ENCODE measurements around the gene MED23.

MED23 gene

GRCh38 chr6:131641554-131641953 is 13.5 kb upstream of the MED23 start:
- DNase-seq = peak; percentile 36

DNA sequence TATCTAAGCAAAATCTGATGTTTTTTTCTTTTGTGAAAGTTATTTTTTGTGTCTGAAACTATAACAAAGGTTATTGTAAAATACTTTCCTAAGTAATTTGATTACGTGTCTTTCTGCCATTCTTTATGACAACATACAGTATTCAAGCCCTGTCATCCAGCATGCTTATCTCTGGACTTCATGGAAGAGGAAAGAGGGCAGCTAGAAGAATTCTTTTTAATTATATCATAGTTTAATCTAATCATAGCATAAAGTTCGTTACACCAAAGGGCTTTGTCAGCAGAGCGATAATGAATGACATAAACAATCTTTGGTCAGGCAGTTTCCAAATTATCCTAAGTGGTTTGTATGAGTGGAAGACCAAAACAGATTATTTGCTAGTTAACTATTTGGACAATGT is 12.5 kb upstream of the MED23 start:
- DNase-seq = peak; percentile 81

DNA sequence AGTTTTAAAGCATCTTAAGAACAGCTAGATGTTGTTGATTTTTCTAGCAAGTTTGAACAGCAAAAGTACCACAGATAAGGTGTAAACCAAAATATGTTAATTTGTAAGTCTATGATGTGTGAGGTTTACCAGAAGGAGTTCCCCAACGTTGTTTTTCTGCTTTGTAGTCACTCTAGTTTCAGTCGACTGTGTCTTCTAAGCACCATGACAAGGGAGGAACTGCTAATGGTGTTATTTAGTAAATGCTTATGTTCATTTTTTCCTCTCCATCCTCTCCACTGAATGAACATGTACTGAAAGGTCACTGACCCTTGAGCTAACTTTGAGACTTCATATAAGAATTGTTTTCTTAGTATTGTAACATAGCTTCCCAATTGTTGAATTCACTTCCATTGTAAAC is 12.1 kb upstream of the MED23 start:
- peak; percentile 32 for DNase-seq

- DNase-seq = peak; percentile 49
These were observed 10.0 kb upstream of the MED23 start for GRCh38 chr6:131638013-131638412.

- DNase-seq = peak; percentile 58
These were observed 9.1 kb upstream of the MED23 start, which contains the start of gene ENPP3 for GRCh38 chr6:131636880-131637792. TSS of gene ENPP3 (plus strand) at chr6:131637302. CDS start at chr6:131637385, 83 bp downstream.

DNA sequence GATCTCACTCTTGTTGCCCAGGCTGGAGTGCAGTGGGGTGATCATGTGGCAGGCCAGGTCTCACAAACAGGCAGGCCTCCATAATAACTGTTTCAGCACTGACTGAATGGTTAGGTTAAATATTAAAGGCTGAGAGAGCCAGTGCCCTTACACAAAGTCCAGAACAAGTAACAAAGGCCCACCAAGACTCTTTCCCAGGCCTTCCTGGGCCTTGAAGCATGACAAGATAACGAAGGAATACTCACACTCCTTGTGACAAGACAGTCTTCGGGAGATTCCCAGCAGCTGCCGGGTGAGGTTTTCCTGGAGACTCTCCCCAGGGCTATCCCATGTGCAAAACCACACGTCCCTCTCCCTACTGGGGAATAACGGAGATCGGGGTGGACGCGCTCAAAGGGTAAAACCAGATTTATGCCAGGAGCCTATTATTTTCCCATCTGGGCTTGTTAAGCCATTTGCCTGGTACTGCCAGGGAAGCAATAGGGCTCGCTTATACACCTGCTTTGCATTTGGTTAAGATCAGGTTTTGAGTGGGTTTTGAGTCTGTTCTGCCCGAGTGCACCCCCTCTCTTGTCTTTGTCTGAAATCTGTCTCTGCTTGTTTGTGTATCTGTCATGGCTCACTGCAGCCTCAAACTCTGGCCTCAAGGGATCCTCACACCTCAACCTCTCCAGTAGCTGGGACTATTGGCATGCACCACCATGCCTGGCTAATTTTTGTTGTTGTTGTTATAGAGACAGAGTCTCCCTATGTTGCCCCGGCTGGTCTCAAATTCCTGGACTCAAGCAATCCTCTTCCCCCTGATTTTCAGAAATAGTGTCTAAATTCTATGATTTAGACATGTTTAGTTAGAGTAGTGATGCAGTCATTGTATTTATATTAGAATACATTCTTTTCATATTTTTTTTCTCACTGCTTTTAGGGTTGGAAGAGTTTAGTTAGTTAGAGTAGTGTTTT is 7.6 kb upstream of the MED23 start:
- no peak for DNase-seq

- no peak for DNase-seq
These were observed 3.7 kb upstream of the MED23 start for GRCh38 chr6:131631625-131632289.

GRCh38 chr6:131629651-131630050 is 1.6 kb upstream of the MED23 start:
- peak; percentile 82 for DNase-seq

DNA sequence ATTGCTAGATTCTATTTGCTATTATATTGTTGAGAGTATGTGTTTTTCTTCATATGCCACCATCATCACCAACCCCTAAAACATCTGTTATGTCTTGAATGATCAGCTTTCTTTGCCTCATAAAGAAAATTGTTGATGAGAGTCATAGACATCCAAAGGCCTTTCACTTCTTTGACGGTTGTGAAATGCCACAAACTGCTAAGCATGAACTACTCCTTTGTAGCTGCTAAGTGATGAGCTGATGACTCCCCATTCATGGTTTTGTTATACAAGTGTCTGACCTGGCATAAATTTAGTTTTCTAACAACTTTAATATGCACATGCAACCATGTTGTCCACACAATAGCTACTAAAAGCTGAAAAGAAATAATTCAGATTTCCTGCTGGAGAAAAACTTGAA is 684 bp upstream of the MED23 start:
- no peak for DNase-seq

DNA sequence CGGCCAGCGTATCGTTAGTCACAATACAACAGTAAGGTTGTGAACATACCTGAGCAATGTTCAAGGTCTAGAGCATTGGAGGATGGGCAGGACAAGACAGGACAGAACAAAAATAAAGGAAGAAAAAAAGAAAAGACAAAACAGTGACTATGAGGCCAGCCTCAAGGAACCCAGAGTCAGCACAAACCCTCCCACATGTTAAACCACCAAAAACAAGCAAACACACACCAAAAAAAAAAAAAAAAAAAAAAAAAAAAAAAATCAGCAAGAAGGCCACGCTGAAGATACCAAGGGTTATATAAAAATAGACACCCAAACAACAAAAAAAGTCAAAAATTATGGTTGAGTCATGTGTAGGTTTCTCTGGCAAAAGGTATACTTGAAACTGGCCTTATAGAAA is 12.8 kb downstream of the MED23 start:
- no peak for DNase-seq

DNA sequence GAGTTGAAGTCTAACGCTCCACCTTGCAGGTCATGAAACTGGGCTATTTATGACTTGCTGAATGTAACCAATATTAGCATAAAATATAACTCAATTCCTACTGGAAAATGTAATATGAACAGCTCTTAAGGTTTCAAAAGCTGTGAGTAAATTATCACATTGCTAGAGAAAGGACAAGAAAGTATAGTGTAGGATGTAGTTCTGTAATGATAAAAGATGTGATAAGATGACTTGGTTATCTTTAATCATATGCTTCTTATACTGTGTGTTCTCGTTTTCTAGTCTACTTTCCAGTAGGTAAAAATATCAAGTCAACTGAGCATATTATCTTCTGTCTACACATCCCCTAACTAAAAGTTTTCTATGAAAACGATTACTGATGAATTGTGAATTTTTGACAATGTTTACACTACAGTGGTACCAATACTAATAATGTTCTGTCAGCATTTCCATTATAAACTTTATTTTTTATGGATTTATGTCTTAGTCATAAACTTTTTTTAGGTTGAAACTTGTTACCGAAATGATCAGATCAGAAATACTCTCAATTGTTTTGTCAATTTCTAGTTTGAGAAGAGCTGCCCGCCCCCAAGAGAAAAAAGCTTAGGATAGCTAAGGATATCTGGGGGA is 14.6 kb downstream of the MED23 start:
- DNase-seq = no peak

DNA sequence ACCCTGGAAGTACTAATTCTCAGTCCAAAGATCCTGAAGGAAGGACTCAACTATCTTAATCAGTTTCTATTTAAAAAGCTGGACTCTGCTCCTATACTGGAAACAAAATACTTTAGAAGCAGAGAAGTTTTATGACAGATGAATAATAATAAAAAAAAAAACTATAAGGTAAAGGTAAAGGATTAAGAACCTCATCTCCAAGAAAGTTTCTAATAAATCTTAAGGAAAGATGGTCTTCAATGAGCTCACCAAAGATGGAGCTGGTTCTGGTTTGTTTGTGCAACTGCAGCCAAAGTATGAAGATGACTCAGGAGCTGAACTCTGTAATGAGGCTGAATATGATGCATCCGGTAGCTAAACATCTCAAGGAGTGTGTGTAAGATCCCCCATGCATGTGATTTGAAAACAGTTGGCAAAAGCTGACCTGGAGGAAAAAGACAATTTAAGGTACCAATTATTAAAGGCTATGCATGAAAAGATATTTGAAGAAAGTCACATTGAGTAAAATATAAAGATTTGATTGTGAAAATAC is 25.2 kb downstream of the MED23 start:
- no peak for DNase-seq

- DNase-seq = no peak
These were observed 27.3 kb downstream of the MED23 start for GRCh38 chr6:131600716-131601115.

- DNase-seq = peak; percentile 38
These were observed 30.6 kb downstream of the MED23 start for GRCh38 chr6:131597446-131597845.

DNA sequence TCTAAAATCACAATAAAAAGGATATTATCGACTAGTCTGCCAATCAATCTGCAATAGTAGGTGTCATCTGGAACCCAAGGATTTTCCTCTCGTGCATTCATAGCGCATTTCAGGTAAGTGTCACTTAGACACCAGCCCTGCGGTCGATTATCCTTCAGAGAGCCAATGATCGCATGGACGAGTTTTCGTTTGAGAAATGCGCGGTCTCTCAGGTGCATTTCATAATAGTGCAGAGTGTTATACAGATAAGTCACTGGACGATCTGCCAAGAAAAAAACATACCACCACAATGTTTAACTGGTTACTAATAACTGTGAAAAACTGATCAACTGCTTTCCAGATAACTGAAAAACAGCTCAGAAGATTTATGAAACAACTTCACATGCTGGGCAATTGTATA is 34.0 kb downstream of the MED23 start:
- no peak for DNase-seq

GRCh38 chr6:131592935-131593334 is 35.1 kb downstream of the MED23 start:
- DNase-seq = no peak

- no peak for DNase-seq
These were observed 39.4 kb downstream of the MED23 start for GRCh38 chr6:131588643-131589042.

- no peak for DNase-seq
These were observed 40.1 kb downstream of the MED23 start for GRCh38 chr6:131587909-131588308.

DNA sequence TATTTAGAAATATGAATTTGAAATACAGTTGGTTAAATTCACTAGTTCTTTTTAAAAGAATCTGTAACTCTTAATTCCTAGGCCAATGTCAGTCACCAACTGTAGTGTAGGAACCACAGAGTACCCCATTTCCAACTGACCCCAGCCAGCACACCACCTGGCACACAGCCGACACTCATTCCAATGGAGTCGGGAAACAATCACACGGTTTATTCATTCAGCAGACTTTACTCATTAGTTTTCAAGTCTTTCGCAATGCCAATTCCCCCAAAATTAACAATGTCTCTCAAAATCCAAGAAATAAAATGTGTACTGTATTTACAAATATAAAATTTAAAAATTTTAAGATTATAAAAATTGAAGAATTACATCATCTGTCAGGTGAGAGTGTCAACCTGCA is 41.5 kb downstream of the MED23 start:
- no peak for DNase-seq

GRCh38 chr6:131581523-131581922 is 46.5 kb downstream of the MED23 start:
- peak; percentile 14 for DNase-seq

DNA sequence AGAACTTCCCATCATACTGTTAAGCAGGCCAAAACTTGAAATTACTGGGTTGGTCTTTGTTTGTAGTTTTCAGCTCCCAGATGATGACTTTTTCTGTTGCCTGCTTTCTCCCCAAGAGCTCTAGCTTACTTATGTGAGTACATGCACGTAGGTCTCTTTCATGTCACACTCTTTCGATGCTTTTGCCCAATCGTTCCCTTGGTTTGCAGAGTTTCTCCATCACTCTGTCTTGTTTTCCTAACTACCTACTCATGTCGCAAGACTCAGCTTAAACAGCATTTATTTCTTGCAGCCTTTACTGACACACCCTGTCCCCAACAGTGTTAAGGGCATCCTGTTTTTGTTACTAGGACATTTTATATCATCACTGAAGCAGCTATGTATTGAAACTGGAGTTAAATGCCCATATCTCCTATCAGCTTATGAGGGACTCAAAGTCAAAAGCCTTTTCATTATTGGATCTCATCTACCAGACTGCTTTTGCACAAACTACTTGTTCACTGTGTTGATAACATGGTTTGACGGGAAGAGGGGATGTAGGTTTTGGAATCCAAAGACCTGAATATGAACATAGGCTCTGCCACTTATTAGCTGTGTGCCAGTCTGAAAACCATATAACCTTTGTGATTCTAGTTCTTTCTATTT is 52.1 kb downstream of the MED23 start:
- DNase-seq = no peak

GRCh38 chr6:131574686-131575085 is 53.4 kb downstream of the MED23 start:
- no peak for DNase-seq
